GM19025 (cell line): ENCODE measurements around the gene NFIC.
"Not testable (repeated sequence)": the region's sequence is repeated elsewhere in the genome, so short reads cannot be mapped to it uniquely, and the experiment has no call there.

Experiments
- ATAC-seq: cut with Tn5 transposase; IDR thresholded peaks from one replicate; pipeline ENCODE4 v1.9.1; 2021; ENCODE audit warnings: mild to moderate bottlenecking, low read depth, moderate library complexity; ENCODE audit not compliant: unreplicated experiment

Gene NFIC

GRCh38 chr19:3370214-3370720 is 3.9 kb downstream of the NFIC start:
- ATAC-seq, result no peak

- no peak for ATAC-seq
Measured at GRCh38 chr19:3370728-3371591, 4.6 kb downstream of the NFIC start.

GRCh38 chr19:3372413-3372812 is 6.0 kb downstream of the NFIC start:
- no peak for ATAC-seq

GRCh38 chr19:3373971-3374368 is 7.6 kb downstream of the NFIC start:
- no peak for ATAC-seq

GRCh38 chr19:3374369-3375112 is 8.2 kb downstream of the NFIC start:
- no peak for ATAC-seq

GRCh38 chr19:3375221-3376090 is 9.1 kb downstream of the NFIC start:
- no peak for ATAC-seq

GRCh38 chr19:3376091-3376455 is 9.7 kb downstream of the NFIC start:
- not testable (repeated sequence) for ATAC-seq

GRCh38 chr19:3378352-3379150 is 12.2 kb downstream of the NFIC start:
- ATAC-seq, result no peak

- ATAC-seq, result no peak
Measured at GRCh38 chr19:3380829-3381228, 14.4 kb downstream of the NFIC start.

- no peak for ATAC-seq
Measured at GRCh38 chr19:3381701-3382372, 15.5 kb downstream of the NFIC start.

GRCh38 chr19:3382460-3383100 is 16.2 kb downstream of the NFIC start:
- ATAC-seq, result no peak

GRCh38 chr19:3383121-3383722 is 16.8 kb downstream of the NFIC start:
- no peak for ATAC-seq

- no peak for ATAC-seq
Measured at GRCh38 chr19:3386447-3387234, 20.3 kb downstream of the NFIC start.

- ATAC-seq, result no peak
Measured at GRCh38 chr19:3387645-3388589, 21.5 kb downstream of the NFIC start.

- no peak for ATAC-seq
Measured at GRCh38 chr19:3389446-3389778, 23.0 kb downstream of the NFIC start.

GRCh38 chr19:3389876-3390371 is 23.5 kb downstream of the NFIC start:
- no peak for ATAC-seq

GRCh38 chr19:3391911-3392310 is 25.5 kb downstream of the NFIC start:
- not testable (repeated sequence) for ATAC-seq
